Testis (tissue), 2 donors: ENCODE data around the gene ERMN.
"Not testable (repeated sequence)": the region's sequence is repeated elsewhere in the genome, so short reads cannot be mapped to it uniquely, and the experiment has no call there.

Source experiments
- POLR2A ChIP-seq: fragments of 450-650 bp; IDR thresholded peaks from one replicate; pipeline ENCODE4 v1.6.1; 2017; ENCODE audit warnings: antibody characterized with exemption, mild to moderate bottlenecking, moderate library complexity
- TF ChIP-seq, protein P1 (sequence below), 3 experiments: fragments of 450-650 bp in 2 of 3; fragments of 200-600 bp in 1 of 3; sonication (generic) in 1 of 3; IDR thresholded peaks; one replicate each; pipeline ENCODE4 v1.5.1; 2016 to 2019; ENCODE audit warnings: antibody characterized with exemption in 3 of 3, mild to moderate bottlenecking in 2 of 3, moderate library complexity in 1 of 3

DNA sequence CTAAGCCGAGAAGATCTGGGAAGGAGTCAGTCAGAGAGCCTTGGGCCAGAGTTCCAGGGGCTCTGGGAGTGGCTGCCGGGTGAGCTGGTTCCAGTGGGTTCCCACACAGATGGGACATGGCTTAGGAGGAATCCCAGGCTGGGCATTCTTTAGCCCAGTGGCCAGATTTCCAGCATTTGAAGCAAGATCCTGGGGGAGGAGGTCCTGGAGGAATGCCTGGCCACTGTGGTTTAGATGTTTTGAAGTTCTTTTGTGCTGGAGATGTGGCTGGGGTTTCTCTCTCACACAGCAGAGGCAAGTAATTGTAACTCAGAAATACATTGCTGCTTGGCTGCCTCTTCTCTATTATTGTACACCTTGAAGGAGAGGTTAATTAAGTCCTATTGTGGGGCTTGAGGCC lies 15.8 kb upstream of the ERMN start:
- TF ChIP-seq, protein P1, sequence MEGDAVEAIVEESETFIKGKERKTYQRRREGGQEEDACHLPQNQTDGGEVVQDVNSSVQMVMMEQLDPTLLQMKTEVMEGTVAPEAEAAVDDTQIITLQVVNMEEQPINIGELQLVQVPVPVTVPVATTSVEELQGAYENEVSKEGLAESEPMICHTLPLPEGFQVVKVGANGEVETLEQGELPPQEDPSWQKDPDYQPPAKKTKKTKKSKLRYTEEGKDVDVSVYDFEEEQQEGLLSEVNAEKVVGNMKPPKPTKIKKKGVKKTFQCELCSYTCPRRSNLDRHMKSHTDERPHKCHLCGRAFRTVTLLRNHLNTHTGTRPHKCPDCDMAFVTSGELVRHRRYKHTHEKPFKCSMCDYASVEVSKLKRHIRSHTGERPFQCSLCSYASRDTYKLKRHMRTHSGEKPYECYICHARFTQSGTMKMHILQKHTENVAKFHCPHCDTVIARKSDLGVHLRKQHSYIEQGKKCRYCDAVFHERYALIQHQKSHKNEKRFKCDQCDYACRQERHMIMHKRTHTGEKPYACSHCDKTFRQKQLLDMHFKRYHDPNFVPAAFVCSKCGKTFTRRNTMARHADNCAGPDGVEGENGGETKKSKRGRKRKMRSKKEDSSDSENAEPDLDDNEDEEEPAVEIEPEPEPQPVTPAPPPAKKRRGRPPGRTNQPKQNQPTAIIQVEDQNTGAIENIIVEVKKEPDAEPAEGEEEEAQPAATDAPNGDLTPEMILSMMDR (IDR thresholded peaks at IDR 0.05), result not testable (repeated sequence)
- not testable (repeated sequence) for TF ChIP-seq POLR2A
